H1 (cell line): ENCODE results near the gene NELFCD. TPM values are rescaled to one million over a fixed set of nuclear protein-coding genes. Genes with fewer than 3 reads are reported as not detected.

Experiments used
- CTCF ChIA-PET: fragments of 300-600 bp; sonication (Branson Sonifier 250); formaldehyde crosslinking; loops from one replicate; lab custom pipeline; 2021; ENCODE audit not compliant: partially characterized antibody; lab: Charles Lee
- POLR2A ChIA-PET: fragments of 300-600 bp; sonication (Branson Sonifier 250); formaldehyde crosslinking; loops from one replicate; lab custom pipeline; 2021; ENCODE audit warnings: inconsistent platforms; ENCODE audit not compliant: partially characterized antibody; lab: Charles Lee
- DNase-seq, 2 experiments: peaks; one replicate each; pipeline versions ENCODE4 v3.0.0 to v3.0.0-alpha.2; 2010 to 2022; ENCODE audit warnings: low spot score in 2 of 2, low read depth in 1 of 2, mixed read lengths in 1 of 2
- FAIRE-seq: peaks from 2 replicates; lab custom pipeline; 2011; peaks lifted over from hg19 to GRCh38; lab: Jason Lieb, UNC
- H2AFZ ChIP-seq: 2 replicates; pipeline ENCODE4 v1.8.1; 2012; ENCODE audit warnings: low read length, inconsistent platforms
- H2AK5ac ChIP-seq: 2 replicates; pipeline ENCODE4 v1.6.1; 2013; ENCODE audit warnings: low read depth, low read length
- H2BK120ac ChIP-seq: replicated peaks from 2 replicates; pipeline ENCODE3; 2013; ENCODE audit warnings: low read depth, low read length, inconsistent platforms
- H2BK12ac ChIP-seq: 2 replicates; pipeline ENCODE4 v1.6.1; 2013; ENCODE audit warnings: low read depth, low read length
- H2BK15ac ChIP-seq: 2 replicates; pipeline ENCODE4 v1.6.1; 2013; ENCODE audit warnings: low read length
- H2BK20ac ChIP-seq: 2 replicates; pipeline ENCODE4 v1.6.1; 2013; ENCODE audit warnings: low read length
- H2BK5ac ChIP-seq: 2 replicates; pipeline ENCODE4 v1.6.1; 2013; ENCODE audit warnings: low read depth, low read length
- H3K14ac ChIP-seq: 2 replicates; pipeline ENCODE4 v1.6.1; 2013; ENCODE audit warnings: inconsistent platforms; ENCODE audit not compliant: insufficient read length
- H3K18ac ChIP-seq: 2 replicates; pipeline ENCODE4 v1.6.1; 2013; ENCODE audit warnings: low read length; ENCODE audit errors: extremely low read depth
- H3K23ac ChIP-seq: 2 replicates; pipeline ENCODE4 v1.6.1; 2013; ENCODE audit warnings: inconsistent platforms; ENCODE audit not compliant: insufficient read length
- H3K23me2 ChIP-seq: 2 replicates; pipeline ENCODE4 v1.6.1; 2013; ENCODE audit warnings: low read depth, low read length
- H3K27ac ChIP-seq: 2 replicates; pipeline ENCODE4 v1.6.1; 2011; ENCODE audit warnings: low read depth, low read length, inconsistent platforms
- H3K27me3 ChIP-seq, 4 experiments: replicated peaks in 1 of 4; 1 replicate in 1 of 4; 2 replicates in 3 of 4; pipeline versions ENCODE4 v1.6.1 to v1.8.1; 2011 to 2013; ENCODE audit warnings: low read length in 3 of 4, mild to moderate bottlenecking in 3 of 4, inconsistent platforms in 2 of 4, mixed read lengths in 2 of 4, moderate library complexity in 1 of 4; ENCODE audit not compliant: control insufficient read depth in 3 of 4, insufficient read depth in 3 of 4; ENCODE audit errors: extremely low read depth in 1 of 4
- H3K36me3 ChIP-seq, 4 experiments: 2 replicates each; pipeline versions ENCODE4 v1.6.1 to v1.8.1; 2011 to 2013; ENCODE audit warnings: mild to moderate bottlenecking in 4 of 4, low read length in 3 of 4, moderate library complexity in 2 of 4, control low read depth in 1 of 4, inconsistent platforms in 1 of 4; ENCODE audit not compliant: insufficient read depth in 4 of 4, control insufficient read depth in 2 of 4
- H3K4ac ChIP-seq: replicated peaks from 2 replicates; pipeline ENCODE3; 2013; ENCODE audit warnings: low read length, low read depth, mixed read lengths, inconsistent platforms; ENCODE audit not compliant: insufficient read length
- H3K4me1 ChIP-seq, 4 experiments: replicated peaks in 1 of 4; 1 replicate in 1 of 4; 2 replicates in 3 of 4; pipeline versions ENCODE4 v1.6.1 to v1.8.1; 2011 to 2013; ENCODE audit warnings: low read length in 3 of 4, inconsistent platforms in 2 of 4, mixed read lengths in 1 of 4; ENCODE audit not compliant: insufficient read depth in 4 of 4, control insufficient read depth in 3 of 4
- H3K4me2 ChIP-seq, 2 experiments: 2 replicates each; pipeline versions ENCODE4 v1.6.1 to v1.8.1; 2011 to 2013; ENCODE audit warnings: low read depth in 2 of 2, low read length in 2 of 2, control low read depth in 1 of 2, inconsistent platforms in 1 of 2, mild to moderate bottlenecking in 1 of 2; ENCODE audit not compliant: insufficient read depth in 1 of 2
- H3K4me3 ChIP-seq, 4 experiments: fragments of 200-600, 300-600 bp in 1 of 4; sonication (generic), shearing (Covaris generic), sonication (Bioruptor Twin) in 1 of 4; 2 replicates each; pipeline versions ENCODE4 v1.5.1 to v1.8.1; 2011 to 2016; ENCODE audit warnings: low read length in 4 of 4, low read depth in 3 of 4, control low read depth in 2 of 4, inconsistent platforms in 2 of 4, mild to moderate bottlenecking in 2 of 4, mixed read lengths in 1 of 4, moderate library complexity in 1 of 4; ENCODE audit not compliant: insufficient read depth in 2 of 4; ENCODE audit errors: extremely low read depth in 1 of 4
- H3K56ac ChIP-seq: replicated peaks from 2 replicates; pipeline ENCODE3; 2013; ENCODE audit warnings: low read depth, mild to moderate bottlenecking, mixed read lengths, low read length, inconsistent platforms; ENCODE audit not compliant: insufficient read length
- H3K79me1 ChIP-seq: 2 replicates; pipeline ENCODE4 v1.6.1; 2013; ENCODE audit warnings: low read depth, low read length, control low read depth
- H3K79me2 ChIP-seq, 2 experiments: 2 replicates each; pipeline versions ENCODE4 v1.6.1 to v1.8.1; 2012 to 2013; ENCODE audit warnings: low read length in 2 of 2, mild to moderate bottlenecking in 2 of 2, inconsistent platforms in 1 of 2; ENCODE audit not compliant: insufficient read depth in 2 of 2, control insufficient read depth in 1 of 2
- H3K9ac ChIP-seq, 4 experiments: replicated peaks in 1 of 4; 1 replicate in 1 of 4; 2 replicates in 3 of 4; pipeline versions ENCODE4 v1.6.1 to v1.8.1; 2011 to 2013; ENCODE audit warnings: low read depth in 3 of 4, low read length in 3 of 4, control low read depth in 2 of 4, mild to moderate bottlenecking in 2 of 4, moderate library complexity in 2 of 4, inconsistent platforms in 1 of 4; ENCODE audit errors: extremely low read depth in 1 of 4
- H3K9me3 ChIP-seq, 2 experiments: 2 replicates each; pipeline versions ENCODE4 v1.6.1 to v1.8.1; 2012 to 2013; ENCODE audit warnings: mild to moderate bottlenecking in 2 of 2, moderate library complexity in 2 of 2, control low read depth in 1 of 2, inconsistent platforms in 1 of 2, low read depth in 1 of 2, low read length in 1 of 2, mixed read lengths in 1 of 2; ENCODE audit not compliant: insufficient read depth in 2 of 2
- H4K20me1 ChIP-seq, 2 experiments: replicated peaks in 1 of 2; 2 replicates each; pipeline versions ENCODE3 to v1.8.1; 2011 to 2013; ENCODE audit warnings: inconsistent platforms in 2 of 2, low read length in 2 of 2, mild to moderate bottlenecking in 1 of 2; ENCODE audit not compliant: insufficient read depth in 2 of 2, control insufficient read depth in 1 of 2
- H4K5ac ChIP-seq: 2 replicates; pipeline ENCODE4 v1.6.1; 2013; ENCODE audit warnings: low read length, low read depth, mixed read lengths, inconsistent platforms; ENCODE audit not compliant: insufficient read length
- H4K8ac ChIP-seq: 2 replicates; pipeline ENCODE4 v1.8.0; 2013; ENCODE audit warnings: mild to moderate bottlenecking, moderate library complexity, low read length, inconsistent platforms; ENCODE audit not compliant: insufficient read depth; ENCODE audit errors: extremely low read depth
- H4K91ac ChIP-seq: replicated peaks from 2 replicates; pipeline ENCODE3; 2013; ENCODE audit warnings: low read length, mixed read lengths, inconsistent platforms; ENCODE audit not compliant: insufficient read length
- BACH1 ChIP-seq: IDR thresholded peaks from 2 replicates; pipeline ENCODE4 v1.6.1; 2012; ENCODE audit warnings: low read length, improper control_type of control experiment
- BCL11A ChIP-seq, 2 experiments: IDR thresholded peaks; one replicate each; pipeline ENCODE4 v1.6.1; 2011; ENCODE audit warnings: low read depth in 2 of 2, low read length in 2 of 2, mild to moderate bottlenecking in 2 of 2
- CTCF ChIP-seq, 3 experiments: IDR thresholded peaks; 1 replicate in 2 of 3; 2 replicates in 1 of 3; pipeline versions ENCODE4 v1.5.1 to v1.6.1; 2011; ENCODE audit warnings: low read length in 3 of 3, mild to moderate bottlenecking in 3 of 3, inconsistent platforms in 2 of 3, low read depth in 1 of 3, moderate library complexity in 1 of 3; ENCODE audit not compliant: insufficient read depth in 1 of 3; ENCODE audit errors: control extremely low read depth in 1 of 3
- GTF2F1 ChIP-seq: IDR thresholded peaks from 2 replicates; pipeline ENCODE4 v1.6.1; 2012; ENCODE audit warnings: low read depth, low read length, improper control_type of control experiment, borderline replicate concordance
- JUN ChIP-seq: IDR thresholded peaks from 2 replicates; pipeline ENCODE4 v1.6.1; 2011; ENCODE audit warnings: low read depth, mild to moderate bottlenecking, improper control_type of control experiment, low read length
- KDM4A ChIP-seq: IDR thresholded peaks from one replicate; pipeline ENCODE4 v1.7.1; 2012; ENCODE audit warnings: low read depth, mild to moderate bottlenecking, moderate library complexity, low read length, inconsistent platforms; ENCODE audit not compliant: severe bottlenecking
- MAFK ChIP-seq: IDR thresholded peaks from 2 replicates; pipeline ENCODE4 v1.6.1; 2012; ENCODE audit warnings: low read depth, mild to moderate bottlenecking, improper control_type of control experiment, low read length
- PHF8 ChIP-seq: fragments of 200-600 bp; sonication (generic); conservative IDR thresholded peaks from 2 replicates; pipeline ENCODE4 v1.7.1; 2012; ENCODE audit warnings: low read depth, mild to moderate bottlenecking, inconsistent platforms, low read length, moderate library complexity
- SRF ChIP-seq: IDR thresholded peaks from 2 replicates; pipeline ENCODE4 v1.6.1; 2011; ENCODE audit warnings: mild to moderate bottlenecking, low read depth, low read length, moderate library complexity
- TEAD4 ChIP-seq: IDR thresholded peaks from 2 replicates; pipeline ENCODE4 v1.6.1; 2012; ENCODE audit warnings: low read depth, low read length, inconsistent platforms, mixed read lengths
- WGBS, 2 experiments: shearing (Covaris generic) in 1 of 2; methylation state at CpG; one replicate each; pipeline versions ENCODE4 v1.1.6 to v1.1.7; 2013 to 2015; ENCODE audit warnings: low lambda C conversion rate in 2 of 2, mixed read lengths in 2 of 2, inconsistent platforms in 1 of 2, low coverage in 1 of 2, missing lambda C conversion rate in 1 of 2; ENCODE audit not compliant: insufficient replicate concordance in 2 of 2, insufficient coverage in 1 of 2, insufficient read length in 1 of 2; ENCODE audit errors: extremely low coverage in 1 of 2, missing lambda C conversion rate in 1 of 2; 5-methylcytosine and 5-hydroxymethylcytosine counted together
- polyA plus RNA-seq, 7 experiments: library from polyadenylated mRNA; depleted of rRNA in 3 of 7; stranded (reverse) in 5 of 7; unstranded in 2 of 7; fragments of >200 nt in 5 of 7; fragments of 200-250 nt in 2 of 7; gene quantifications; 1 replicate in 5 of 7; 2 replicates in 1 of 7; 4 replicates in 1 of 7; pipeline versions ENCODE4 v1.2.1 to v1.2.3, GENCODE V29; 2011 to 2013; ENCODE audit warnings: missing spikeins in 2 of 7, mixed read lengths in 2 of 7
- total RNA-seq: library from RNA; stranded (reverse); fragmentation: NEBNext Ultra II Directional; extraction: Animal tissue kit (Norgen Biotek cat#: 25700); gene quantifications from 2 replicates; pipeline ENCODE4 v1.2.1, GENCODE V29; 2021
- TF ChIP-seq, protein P1 (sequence below): IDR thresholded peaks from 2 replicates; pipeline ENCODE4 v1.6.1; 2012; ENCODE audit warnings: inconsistent platforms

NELFCD gene
- total and polyA plus RNA-seq, 2 of the 8 experiments (the other 6 are each of a cell fraction or from before 2014, with no cell fraction given): 35.5 to 59.6 TPM

DNA sequence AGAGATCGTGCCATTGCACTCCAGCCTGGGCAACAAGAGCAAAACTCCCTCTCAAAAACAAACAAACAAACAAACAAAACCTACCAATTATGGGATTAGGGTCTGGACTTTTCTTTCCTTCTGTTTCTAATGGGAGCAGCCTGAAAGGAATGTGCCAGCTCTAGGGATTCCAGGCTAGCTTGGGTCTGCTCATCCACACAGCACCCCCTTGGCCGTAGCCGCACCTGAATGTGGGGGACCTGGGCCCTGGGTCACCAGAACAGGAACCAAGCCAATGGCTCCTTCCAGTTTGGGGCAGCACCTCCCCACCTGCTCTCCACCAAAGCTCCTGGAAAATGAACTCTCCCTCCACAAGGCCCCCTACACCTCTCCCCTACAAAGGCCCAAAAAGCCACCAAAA is 19.3 kb downstream of the NELFCD start:
- ChIA-PET POLR2A (interaction anchor here (0.7 to 1.3 kb wide), 2 partner anchors 8 to 33 kb away, joined by 3 read pairs; no protein-coding TSS in a partner anchor), CTCF (interaction anchor here (0.6 to 1.2 kb wide), 6 partner anchors 8 to 455 kb away, joined by 3 to 4 read pairs (median 3); no protein-coding TSS in a partner anchor)
- 79% methylated on average over 3 of the region's 3 CpGs; no CpG with 5 or more reads in 1 of the 2 experiments for WGBS, 2 experiments
- TF ChIP-seq GTF2F1 (no peak), TEAD4 (no peak), BCL11A (IDR thresholded peaks at IDR 0.05; ENCODE audit: low read depth in 2 of 2, low read length in 2 of 2) (no peak), PHF8 (no peak), KDM4A (no peak), MAFK (no peak), BACH1 (no peak), SRF (no peak), JUN (no peak), CTCF (IDR thresholded peaks at IDR 0.05; ENCODE audit: control extremely low read depth in 1 of 3, insufficient read depth in 1 of 3, low read depth in 1 of 3, low read length in 3 of 3) (no peak)
- TF ChIP-seq, protein P1, sequence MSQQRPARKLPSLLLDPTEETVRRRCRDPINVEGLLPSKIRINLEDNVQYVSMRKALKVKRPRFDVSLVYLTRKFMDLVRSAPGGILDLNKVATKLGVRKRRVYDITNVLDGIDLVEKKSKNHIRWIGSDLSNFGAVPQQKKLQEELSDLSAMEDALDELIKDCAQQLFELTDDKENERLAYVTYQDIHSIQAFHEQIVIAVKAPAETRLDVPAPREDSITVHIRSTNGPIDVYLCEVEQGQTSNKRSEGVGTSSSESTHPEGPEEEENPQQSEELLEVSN: no peak

More for the DNA sequence above, 19.3 kb downstream of the NELFCD start:
- Histone ChIP-seq H3K79me1 (no peaks in the 10 kb centered on the region), H3K4me3 (no peak overlapping the region), H3K27ac (no peak overlapping the region), H2BK20ac (no peak overlapping the region), H3K23me2 (no peaks in the 10 kb centered on the region), H3K4ac (no peak overlapping the region), H4K91ac (no peak overlapping the region), H3K9ac (no peak overlapping the region), H4K8ac (no peak overlapping the region), H3K9me3 (no peaks in the 10 kb centered on the region), H4K20me1 (peaks cover 0 to 6% of the 10 kb centered on the region in 2 experiments), H3K79me2 (no peaks in the 10 kb centered on the region), H3K14ac (no peak overlapping the region), H3K23ac (no peak overlapping the region), H2BK120ac (no peak overlapping the region), H2BK15ac (no peak overlapping the region), H3K56ac (no peak overlapping the region), H3K36me3 (peaks cover 2 to 13% (median 4%) of the 10 kb centered on the region in 4 experiments; a peak in 6 of 8 replicates), H4K5ac (no peak overlapping the region), H3K4me1 (no peaks in the 10 kb centered on the region; a peak in 1 of 7 replicates), H2BK5ac (no peak overlapping the region), H2AK5ac (no peak overlapping the region), H3K27me3 (no peaks in the 10 kb centered on the region), H3K18ac (no peak overlapping the region), H2BK12ac (no peak overlapping the region), H2AFZ (no peak overlapping the region), H3K4me2 (no peak overlapping the region)
- FAIRE-seq (no peak), DNase-seq (no peak)
